WTC11 (cell line): ENCODE results near the gene RAB22A. TPM values are rescaled to one million over a fixed set of nuclear protein-coding genes. Genes with fewer than 3 reads are reported as not detected.

Experiments used
- ATAC-seq: fragments of 200-7000 bp; cut with Tn5 transposase; 2 replicates; pipeline ENCODE4 v1.10.0; 2021; ENCODE audit warnings: mild to moderate bottlenecking, moderate library complexity
- CTCF ChIA-PET: fragments of 300-600 bp; sonication (Branson Sonifier 250); formaldehyde crosslinking; loops from one replicate; lab custom pipeline; 2021; ENCODE audit warnings: antibody characterized with exemption; lab: Charles Lee
- POLR2A ChIA-PET: fragments of 350-600 bp; sonication (Branson Sonifier 250); formaldehyde crosslinking; loops from one replicate; lab custom pipeline; 2021; ENCODE audit warnings: antibody characterized with exemption; lab: Charles Lee
- DNase-seq: peaks from one replicate; pipeline ENCODE4 v3.0.0; 2021; ENCODE audit warnings: low spot score
- H3K27ac Mint-ChIP-seq: 2 replicates; pipeline ENCODE4 v1.8.0; 2021; ENCODE audit warnings: mixed read lengths
- H3K27me3 Mint-ChIP-seq: 2 replicates; pipeline ENCODE4 v1.8.0; 2021; ENCODE audit warnings: low read depth, mild to moderate bottlenecking, moderate library complexity, mixed read lengths
- H3K36me3 Mint-ChIP-seq: 2 replicates; pipeline ENCODE4 v1.8.0; 2021; ENCODE audit warnings: mixed read lengths
- H3K4me1 Mint-ChIP-seq: 2 replicates; pipeline ENCODE4 v1.8.0; 2022; ENCODE audit warnings: mixed read lengths
- H3K4me3 Mint-ChIP-seq: 2 replicates; pipeline ENCODE4 v1.8.0; 2021; ENCODE audit warnings: mild to moderate bottlenecking, moderate library complexity, mixed read lengths
- H3K9me3 Mint-ChIP-seq: 2 replicates; pipeline ENCODE4 v1.8.0; 2021; ENCODE audit warnings: mixed read lengths
- ATF1 ChIP-seq: sonication (generic); formaldehyde crosslinking; IDR thresholded peaks from 2 replicates; pipeline ENCODE4 v1.8.1; 2023; ENCODE audit warnings: mild to moderate bottlenecking, moderate library complexity, missing genetic modification reagents
- CREB1 ChIP-seq: sonication (generic); formaldehyde crosslinking; IDR thresholded peaks from 2 replicates; pipeline ENCODE4 v1.8.0; 2023; ENCODE audit warnings: mild to moderate bottlenecking, missing genetic modification reagents
- EMX1 ChIP-seq: fragments of 250-450 bp; sonication (Bioruptor Pico); IDR thresholded peaks from 2 replicates; pipeline ENCODE4 v1.8.0; 2021; ENCODE audit warnings: mild to moderate bottlenecking
- FOXJ3 ChIP-seq: sonication (generic); formaldehyde crosslinking; IDR thresholded peaks from 2 replicates; pipeline ENCODE4 v1.9.0; 2021; ENCODE audit warnings: missing genetic modification reagents, mild to moderate bottlenecking, borderline replicate concordance
- FOXK1 ChIP-seq: sonication (generic); formaldehyde crosslinking; IDR thresholded peaks from 2 replicates; pipeline ENCODE4 v1.8.0; 2022; ENCODE audit warnings: mild to moderate bottlenecking, moderate library complexity, missing genetic modification reagents
- HMGA2 ChIP-seq: fragments of 250-450 bp; sonication (Bioruptor Pico); IDR thresholded peaks from 2 replicates; pipeline ENCODE4 v1.4.0; 2021; ENCODE audit warnings: mild to moderate bottlenecking, moderate library complexity
- IRF2 ChIP-seq: sonication (generic); formaldehyde crosslinking; IDR thresholded peaks from 2 replicates; pipeline ENCODE4 v1.8.0; 2022; ENCODE audit warnings: low read depth, missing genetic modification reagents, borderline replicate concordance
- JUN ChIP-seq: sonication (generic); formaldehyde crosslinking; IDR thresholded peaks from 2 replicates; pipeline ENCODE4 v1.8.0; 2023; ENCODE audit warnings: mild to moderate bottlenecking, missing genetic modification reagents
- NFATC4 ChIP-seq: fragments of 250-450 bp; sonication (Bioruptor Pico); IDR thresholded peaks from 2 replicates; pipeline ENCODE4 v1.9.0; 2021; ENCODE audit warnings: mild to moderate bottlenecking
- NR3C1 ChIP-seq: sonication (generic); formaldehyde crosslinking; conservative IDR thresholded peaks from 2 replicates; pipeline ENCODE4 v1.8.1; 2023; ENCODE audit warnings: low read depth, mild to moderate bottlenecking, missing genetic modification reagents
- STAT6 ChIP-seq: sonication (generic); formaldehyde crosslinking; conservative IDR thresholded peaks from 2 replicates; pipeline ENCODE4 v1.8.1; 2023; ENCODE audit warnings: mild to moderate bottlenecking, low read depth, missing genetic modification reagents, moderate library complexity
- TCF7 ChIP-seq: sonication (generic); formaldehyde crosslinking; IDR thresholded peaks from 2 replicates; pipeline ENCODE4 v1.8.0; 2022; ENCODE audit warnings: mild to moderate bottlenecking, low read depth, missing genetic modification reagents, moderate library complexity
- TEAD1 ChIP-seq: sonication (generic); formaldehyde crosslinking; IDR thresholded peaks from 2 replicates; pipeline ENCODE4 v1.8.0; 2022; ENCODE audit warnings: mild to moderate bottlenecking, missing genetic modification reagents
- TEAD4 ChIP-seq: sonication (generic); formaldehyde crosslinking; IDR thresholded peaks from 2 replicates; pipeline ENCODE4 v1.8.0; 2022; ENCODE audit warnings: mild to moderate bottlenecking, missing genetic modification reagents
- ZBTB43 ChIP-seq: sonication (generic); formaldehyde crosslinking; IDR thresholded peaks from 2 replicates; pipeline ENCODE4 v1.8.1; 2023; ENCODE audit warnings: mild to moderate bottlenecking, missing genetic modification reagents
- ZNF121 ChIP-seq: sonication (generic); formaldehyde crosslinking; IDR thresholded peaks from 2 replicates; pipeline ENCODE4 v1.8.0; 2023; ENCODE audit warnings: missing genetic modification reagents
- ZNF396 ChIP-seq: fragments of 250-450 bp; sonication (Bioruptor Pico); IDR thresholded peaks from 2 replicates; pipeline ENCODE4 v1.8.0; 2021; ENCODE audit warnings: mild to moderate bottlenecking, moderate library complexity, borderline replicate concordance
- ZNF416 ChIP-seq: fragments of 250-450 bp; sonication (Bioruptor Pico); IDR thresholded peaks from 2 replicates; pipeline ENCODE4 v1.9.0; 2021; ENCODE audit warnings: mild to moderate bottlenecking, inconsistent platforms
- ZNF425 ChIP-seq: fragments of 250-450 bp; sonication (Bioruptor Pico); conservative IDR thresholded peaks from 2 replicates; pipeline ENCODE4 v1.9.0; 2021; ENCODE audit warnings: mild to moderate bottlenecking
- total RNA-seq: library from RNA; stranded (reverse); gene quantifications from 3 replicates; pipeline ENCODE4 v1.2.3, GENCODE V29; 2021
- TF ChIP-seq, protein P1 (sequence below): fragments of 250-450 bp; sonication (Bioruptor Pico); IDR thresholded peaks from 2 replicates; pipeline ENCODE4 v1.9.0; 2021; ENCODE audit warnings: mild to moderate bottlenecking
- TF ChIP-seq, protein P2 (sequence below): sonication (generic); formaldehyde crosslinking; IDR thresholded peaks from 2 replicates; pipeline ENCODE4 v1.8.0; 2022; ENCODE audit warnings: missing genetic modification reagents
- TF ChIP-seq, protein P3 (sequence below): fragments of 250-450 bp; sonication (Bioruptor Pico); IDR thresholded peaks from 2 replicates; pipeline ENCODE4 v1.9.0; 2021; ENCODE audit warnings: moderate library complexity, mild to moderate bottlenecking, inconsistent platforms, borderline replicate concordance
- TF ChIP-seq, protein P4 (sequence below): fragments of 200-600 bp; IDR thresholded peaks from 2 replicates; pipeline ENCODE4 v1.8.0; 2022; ENCODE audit warnings: antibody characterized with exemption

The RAB22A gene
- total RNA-seq, 1 experiment from 2014 or later: 6.0 TPM

DNA sequence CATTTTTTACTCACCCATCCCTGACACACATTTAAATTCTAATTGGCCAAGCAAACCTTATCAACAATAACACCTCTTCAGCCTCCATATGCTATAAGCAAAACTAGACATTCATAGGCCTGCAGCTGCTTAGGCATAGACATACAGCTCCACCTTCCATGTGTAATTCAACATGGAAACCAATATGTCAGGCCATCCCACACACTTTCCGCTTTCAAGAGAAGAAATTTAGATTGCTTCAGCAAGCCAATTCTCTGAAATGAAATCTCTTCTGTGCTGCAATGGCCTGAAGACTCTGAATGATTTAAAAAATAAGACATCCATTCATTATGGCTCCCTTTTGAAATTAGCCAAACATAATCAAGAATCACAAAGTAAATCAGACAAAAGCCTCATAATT is 4.5 kb upstream of the RAB22A start (continued):
- TF ChIP-seq, protein P1, sequence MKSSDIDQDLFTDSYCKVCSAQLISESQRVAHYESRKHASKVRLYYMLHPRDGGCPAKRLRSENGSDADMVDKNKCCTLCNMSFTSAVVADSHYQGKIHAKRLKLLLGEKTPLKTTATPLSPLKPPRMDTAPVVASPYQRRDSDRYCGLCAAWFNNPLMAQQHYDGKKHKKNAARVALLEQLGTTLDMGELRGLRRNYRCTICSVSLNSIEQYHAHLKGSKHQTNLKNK: no peak
- no peak for TF ChIP-seq HMGA2 (CRISPR knock-in tag)
- TF ChIP-seq FOXK1 (CRISPR knock-in tag): no peak
- TF ChIP-seq JUN: no peak
- TF ChIP-seq ZNF121: no peak
- TF ChIP-seq, all 79 proteins: peak for 0

GRCh38 chr20:58306421-58307261 is 2.9 kb upstream of the RAB22A start:
- no peak for ATAC-seq
- POLR2A ChIA-PET: interaction anchor here (0.5 kb wide), 1 partner anchor 345 kb away, joined by 3 read pairs; no protein-coding TSS in a partner anchor

More at GRCh38 chr20:58306421-58307261, 2.9 kb upstream of the RAB22A start:
- TF ChIP-seq ZNF425 (CRISPR knock-in tag): no peak
- no peak for TF ChIP-seq JUN
- TF ChIP-seq TCF7 (CRISPR knock-in tag): no peak
- TF ChIP-seq ZNF416 (CRISPR knock-in tag): no peak
- no peak for TF ChIP-seq NFATC4 (CRISPR knock-in tag)
- no peak for TF ChIP-seq IRF2 (CRISPR knock-in tag)
- TF ChIP-seq, protein P2, sequence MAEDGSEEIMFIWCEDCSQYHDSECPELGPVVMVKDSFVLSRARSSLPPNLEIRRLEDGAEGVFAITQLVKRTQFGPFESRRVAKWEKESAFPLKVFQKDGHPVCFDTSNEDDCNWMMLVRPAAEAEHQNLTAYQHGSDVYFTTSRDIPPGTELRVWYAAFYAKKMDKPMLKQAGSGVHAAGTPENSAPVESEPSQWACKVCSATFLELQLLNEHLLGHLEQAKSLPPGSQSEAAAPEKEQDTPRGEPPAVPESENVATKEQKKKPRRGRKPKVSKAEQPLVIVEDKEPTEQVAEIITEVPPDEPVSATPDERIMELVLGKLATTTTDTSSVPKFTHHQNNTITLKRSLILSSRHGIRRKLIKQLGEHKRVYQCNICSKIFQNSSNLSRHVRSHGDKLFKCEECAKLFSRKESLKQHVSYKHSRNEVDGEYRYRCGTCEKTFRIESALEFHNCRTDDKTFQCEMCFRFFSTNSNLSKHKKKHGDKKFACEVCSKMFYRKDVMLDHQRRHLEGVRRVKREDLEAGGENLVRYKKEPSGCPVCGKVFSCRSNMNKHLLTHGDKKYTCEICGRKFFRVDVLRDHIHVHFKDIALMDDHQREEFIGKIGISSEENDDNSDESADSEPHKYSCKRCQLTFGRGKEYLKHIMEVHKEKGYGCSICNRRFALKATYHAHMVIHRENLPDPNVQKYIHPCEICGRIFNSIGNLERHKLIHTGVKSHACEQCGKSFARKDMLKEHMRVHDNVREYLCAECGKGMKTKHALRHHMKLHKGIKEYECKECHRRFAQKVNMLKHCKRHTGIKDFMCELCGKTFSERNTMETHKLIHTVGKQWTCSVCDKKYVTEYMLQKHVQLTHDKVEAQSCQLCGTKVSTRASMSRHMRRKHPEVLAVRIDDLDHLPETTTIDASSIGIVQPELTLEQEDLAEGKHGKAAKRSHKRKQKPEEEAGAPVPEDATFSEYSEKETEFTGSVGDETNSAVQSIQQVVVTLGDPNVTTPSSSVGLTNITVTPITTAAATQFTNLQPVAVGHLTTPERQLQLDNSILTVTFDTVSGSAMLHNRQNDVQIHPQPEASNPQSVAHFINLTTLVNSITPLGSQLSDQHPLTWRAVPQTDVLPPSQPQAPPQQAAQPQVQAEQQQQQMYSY (CRISPR knock-in tag): no peak
- TF ChIP-seq EMX1 (CRISPR knock-in tag): no peak
- no peak for TF ChIP-seq TEAD4
- no peak for TF ChIP-seq ZNF396 (CRISPR knock-in tag)
- TF ChIP-seq, protein P3, sequence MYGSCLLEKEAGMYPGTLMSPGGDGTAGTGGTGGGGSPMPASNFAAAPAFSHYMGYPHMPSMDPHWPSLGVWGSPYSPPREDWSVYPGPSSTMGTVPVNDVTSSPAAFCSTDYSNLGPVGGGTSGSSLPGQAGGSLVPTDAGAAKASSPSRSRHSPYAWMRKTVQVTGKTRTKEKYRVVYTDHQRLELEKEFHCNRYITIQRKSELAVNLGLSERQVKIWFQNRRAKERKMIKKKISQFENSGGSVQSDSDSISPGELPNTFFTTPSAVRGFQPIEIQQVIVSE (CRISPR knock-in tag): no peak
- TF ChIP-seq TEAD1 (CRISPR knock-in tag): no peak
- TF ChIP-seq ATF1 (CRISPR knock-in tag): no peak
- no peak for TF ChIP-seq HMGA2 (CRISPR knock-in tag)
- TF ChIP-seq ZBTB43 (CRISPR knock-in tag): no peak
- no peak for TF ChIP-seq STAT6 (CRISPR knock-in tag)
- TF ChIP-seq NR3C1: no peak
- TF ChIP-seq CREB1 (CRISPR knock-in tag): no peak
- TF ChIP-seq, protein P4, sequence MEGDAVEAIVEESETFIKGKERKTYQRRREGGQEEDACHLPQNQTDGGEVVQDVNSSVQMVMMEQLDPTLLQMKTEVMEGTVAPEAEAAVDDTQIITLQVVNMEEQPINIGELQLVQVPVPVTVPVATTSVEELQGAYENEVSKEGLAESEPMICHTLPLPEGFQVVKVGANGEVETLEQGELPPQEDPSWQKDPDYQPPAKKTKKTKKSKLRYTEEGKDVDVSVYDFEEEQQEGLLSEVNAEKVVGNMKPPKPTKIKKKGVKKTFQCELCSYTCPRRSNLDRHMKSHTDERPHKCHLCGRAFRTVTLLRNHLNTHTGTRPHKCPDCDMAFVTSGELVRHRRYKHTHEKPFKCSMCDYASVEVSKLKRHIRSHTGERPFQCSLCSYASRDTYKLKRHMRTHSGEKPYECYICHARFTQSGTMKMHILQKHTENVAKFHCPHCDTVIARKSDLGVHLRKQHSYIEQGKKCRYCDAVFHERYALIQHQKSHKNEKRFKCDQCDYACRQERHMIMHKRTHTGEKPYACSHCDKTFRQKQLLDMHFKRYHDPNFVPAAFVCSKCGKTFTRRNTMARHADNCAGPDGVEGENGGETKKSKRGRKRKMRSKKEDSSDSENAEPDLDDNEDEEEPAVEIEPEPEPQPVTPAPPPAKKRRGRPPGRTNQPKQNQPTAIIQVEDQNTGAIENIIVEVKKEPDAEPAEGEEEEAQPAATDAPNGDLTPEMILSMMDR: no peak
- TF ChIP-seq FOXJ3: no peak
- CTCF ChIA-PET: no interaction called here
- DNase-seq: no peak
- Mint-ChIP-seq H3K4me3 (no peak overlapping the region), H3K9me3 (no peaks in the 10 kb centered on the region), H3K36me3 (0 out of 2 replicates have a peak, but pooled peaks cover 2% of the 10 kb centered on the region), H3K4me1 (peaks cover 15% of the 10 kb centered on the region), H3K27ac (no peak overlapping the region), H3K27me3 (no peaks in the 10 kb centered on the region)
